ENCODE measurements around the gene CNTNAP2.

CNTNAP2 gene

DNA sequence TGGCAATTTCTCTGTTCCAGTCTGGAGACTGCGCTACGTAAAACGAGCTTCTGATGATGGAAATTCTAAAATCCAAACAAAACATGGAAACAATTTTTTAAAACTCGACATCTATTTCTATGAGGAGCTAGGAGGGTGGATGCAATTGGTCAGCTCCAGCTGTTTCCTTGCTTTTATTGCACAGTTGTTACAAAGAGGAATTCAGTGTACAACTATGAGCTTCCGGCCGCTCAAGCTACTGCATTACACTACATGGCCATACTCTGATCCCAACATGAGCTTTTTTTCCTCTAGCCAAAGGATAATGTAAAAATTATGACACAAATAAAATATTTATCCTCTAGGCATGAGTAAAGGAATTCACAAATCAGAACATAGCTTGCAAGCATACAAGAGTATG, 2070.9 kb downstream of the CNTNAP2 start:
- DNase-seq = no peak

GRCh38 chr7:148191391-148192065, 2074.9 kb downstream of the CNTNAP2 start:
- no peak for DNase-seq

DNA sequence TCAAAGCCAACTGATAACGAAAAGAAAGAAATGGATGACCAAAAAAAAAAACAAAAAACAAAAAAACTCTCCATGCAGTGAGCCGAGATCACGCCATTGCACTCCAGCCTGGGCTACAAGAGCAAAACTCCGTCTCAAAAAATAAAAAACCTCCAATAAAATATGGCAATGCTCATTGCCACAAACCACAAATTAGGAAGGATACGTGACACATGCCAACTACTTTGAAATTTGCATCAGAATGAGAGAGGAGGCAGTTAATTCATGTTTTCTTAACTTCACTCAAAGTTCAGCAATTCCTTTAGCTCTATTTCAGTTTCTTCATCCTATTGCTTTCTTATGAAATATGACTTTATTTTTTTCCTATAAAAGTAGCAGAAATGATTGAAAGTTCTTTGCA, 2075.9 kb downstream of the CNTNAP2 start:
- DNase-seq = no peak

GRCh38 chr7:148201992-148202391, 2085.4 kb downstream of the CNTNAP2 start:
- no peak for DNase-seq

DNA sequence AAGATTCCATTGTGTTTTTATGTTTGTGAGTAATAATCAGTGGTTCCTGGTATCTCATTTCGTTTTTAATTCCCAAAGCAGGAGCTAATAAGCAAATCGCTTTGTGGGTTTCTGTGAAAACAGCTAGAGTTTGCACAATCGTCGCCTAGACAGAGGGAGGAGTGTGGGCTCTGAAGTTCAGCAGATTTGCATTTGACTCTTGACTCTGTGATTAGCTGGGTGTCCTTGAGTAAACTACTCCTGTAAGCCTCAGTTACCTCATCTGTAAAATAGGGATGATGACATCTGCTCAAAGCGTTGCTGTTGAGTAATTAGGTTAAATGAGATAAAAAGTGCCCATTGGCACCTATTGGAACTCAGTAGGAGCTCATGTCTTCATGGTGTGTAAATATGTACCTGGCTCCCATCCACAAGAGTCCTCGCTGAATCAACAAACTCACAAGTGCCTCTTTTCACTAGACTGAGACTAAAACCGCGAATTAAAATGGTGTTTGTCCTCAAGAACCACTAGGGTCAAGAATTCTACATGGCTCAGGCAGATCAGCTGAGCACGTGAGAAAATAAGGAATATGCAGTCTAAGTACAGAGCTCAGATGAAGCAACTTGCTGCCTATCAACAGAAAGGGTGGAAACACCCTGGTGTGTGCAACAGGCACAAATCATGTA, 2088.2 kb downstream of the CNTNAP2 start:
- DNase-seq = no peak

DNA sequence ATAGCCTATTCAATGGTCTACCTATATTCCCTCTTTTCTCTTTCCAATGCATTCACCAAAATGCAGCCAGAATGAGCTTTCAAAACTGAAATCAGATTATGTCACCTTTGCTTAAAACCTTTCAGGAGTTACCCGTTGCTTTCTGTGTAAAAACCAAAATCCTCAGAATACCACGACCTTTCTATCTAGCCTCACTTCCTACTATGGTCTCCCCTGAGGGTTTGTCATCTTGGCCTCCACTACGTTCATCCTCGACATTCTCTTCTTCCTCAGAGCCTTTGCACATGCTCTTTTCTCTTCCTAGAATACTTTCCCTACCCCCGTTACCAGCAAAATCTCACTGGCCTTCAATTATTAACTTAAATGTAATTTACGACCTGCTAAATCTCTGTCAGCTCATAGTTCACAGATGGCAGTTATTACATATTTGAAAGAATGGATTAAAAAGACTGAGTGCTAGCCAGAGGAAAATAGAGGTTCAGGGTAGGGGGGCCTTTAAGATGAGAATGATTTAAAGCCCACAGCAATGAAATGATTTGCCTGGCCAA, 2093.1 kb downstream of the CNTNAP2 start:
- no peak for DNase-seq

DNA sequence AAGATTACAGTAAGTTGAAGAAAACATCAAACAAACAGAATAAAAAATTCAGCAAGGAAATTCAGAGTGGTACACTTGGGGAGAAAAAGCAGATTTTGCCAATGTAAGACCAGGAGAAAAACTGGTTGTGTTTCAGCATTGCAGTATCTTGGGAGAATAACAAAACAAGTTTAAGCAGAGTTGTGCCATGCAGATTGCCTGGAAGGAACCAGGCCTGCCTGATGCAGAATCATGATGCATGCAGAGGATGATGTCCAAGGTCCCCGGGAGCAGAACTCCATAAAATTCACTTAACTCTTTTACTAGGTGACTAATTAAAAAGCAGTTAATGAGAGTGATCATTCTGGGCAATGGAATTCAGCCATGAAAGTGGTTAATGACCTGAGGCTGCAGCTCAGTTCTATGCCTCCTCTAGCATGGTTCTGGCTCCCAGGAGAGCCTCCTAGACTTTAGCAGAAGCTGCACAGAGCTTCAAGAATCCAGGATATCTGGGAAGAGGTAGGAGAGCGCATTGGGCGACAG, 2094.3 kb downstream of the CNTNAP2 start:
- DNase-seq = no peak

DNA sequence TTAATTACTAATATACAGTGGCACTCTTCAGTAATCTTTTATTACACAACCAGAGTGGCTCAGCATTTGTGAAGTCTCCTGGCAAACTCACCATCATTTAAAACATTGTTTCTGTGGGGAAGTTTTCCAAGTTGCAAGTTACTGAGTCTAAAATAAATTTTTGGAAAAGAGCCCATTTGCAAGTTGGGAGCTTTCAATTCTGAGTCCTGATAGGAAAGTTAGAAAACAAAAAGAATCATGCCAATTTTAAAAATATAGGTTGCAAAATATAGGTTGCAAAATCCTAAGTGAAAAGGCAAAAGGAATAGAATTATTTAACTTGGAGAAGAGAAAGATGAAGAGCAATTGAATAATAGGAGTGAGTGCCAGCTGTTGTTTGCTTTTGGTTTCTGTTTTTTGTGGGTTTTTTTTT, 2095.1 kb downstream of the CNTNAP2 start:
- no peak for DNase-seq

DNA sequence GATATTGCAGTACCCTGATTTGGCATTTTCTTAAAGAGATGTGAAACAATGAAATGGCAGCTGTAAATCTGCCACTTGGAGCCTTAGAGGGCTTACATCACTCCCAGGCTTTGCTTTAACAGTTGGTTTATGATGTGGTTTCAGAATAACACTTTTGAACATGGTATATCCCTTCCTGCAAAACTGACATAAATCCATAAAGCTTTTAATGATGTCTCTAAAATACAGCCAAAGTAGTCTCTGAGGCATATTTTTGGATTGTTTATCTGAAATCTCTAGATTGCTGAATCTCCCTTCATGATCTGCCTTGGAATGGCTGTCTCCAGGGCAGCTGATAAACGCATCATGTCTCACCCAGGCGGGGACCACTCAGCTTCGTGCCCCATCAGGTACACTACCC, 2096.1 kb downstream of the CNTNAP2 start:
- DNase-seq = no peak

GRCh38 chr7:148214101-148214500, 2097.5 kb downstream of the CNTNAP2 start:
- DNase-seq = no peak

DNA sequence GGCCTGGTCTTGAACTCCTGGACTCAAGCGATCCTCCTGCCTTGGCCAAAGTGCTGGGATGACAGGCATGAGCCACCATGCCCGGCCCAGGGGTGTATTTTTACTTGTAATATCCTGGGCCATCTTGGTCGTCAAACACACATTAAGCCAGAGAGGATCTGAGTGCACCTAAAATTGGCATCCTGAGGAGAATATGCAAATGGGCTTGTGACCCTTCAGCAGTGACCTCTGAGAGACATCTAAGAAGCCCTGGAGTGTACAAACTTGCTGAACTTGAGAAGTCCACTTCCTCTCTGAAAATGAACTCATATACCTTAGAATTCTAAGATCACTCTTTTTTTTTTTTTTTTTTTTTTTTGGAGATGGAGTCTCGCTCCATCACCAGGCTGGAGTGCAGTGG, 2102.0 kb downstream of the CNTNAP2 start:
- no peak for DNase-seq

DNA sequence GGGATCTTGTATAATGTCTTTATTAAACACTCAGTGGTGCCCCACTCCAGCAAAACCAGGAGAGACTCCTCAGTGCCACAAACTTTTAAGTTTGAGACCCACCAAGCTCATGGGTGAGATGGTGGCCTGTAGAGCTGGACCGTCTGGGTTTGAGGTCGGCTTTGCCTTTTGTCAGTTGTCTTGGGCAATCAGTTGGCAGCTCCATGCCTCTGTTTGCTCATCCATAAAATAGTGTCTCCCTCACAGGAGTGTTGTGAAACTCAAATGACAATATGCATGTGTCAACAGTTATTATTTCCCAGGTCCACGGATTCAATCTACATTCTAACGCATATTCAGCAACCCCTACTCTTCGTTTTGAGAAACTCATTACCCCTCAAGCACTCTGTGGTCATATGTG, 2106.1 kb downstream of the CNTNAP2 start:
- no peak for DNase-seq

GRCh38 chr7:148223160-148223559, 2106.6 kb downstream of the CNTNAP2 start:
- no peak for DNase-seq

- no peak for DNase-seq
Observed at GRCh38 chr7:148223738-148224137, 2107.1 kb downstream of the CNTNAP2 start.

DNA sequence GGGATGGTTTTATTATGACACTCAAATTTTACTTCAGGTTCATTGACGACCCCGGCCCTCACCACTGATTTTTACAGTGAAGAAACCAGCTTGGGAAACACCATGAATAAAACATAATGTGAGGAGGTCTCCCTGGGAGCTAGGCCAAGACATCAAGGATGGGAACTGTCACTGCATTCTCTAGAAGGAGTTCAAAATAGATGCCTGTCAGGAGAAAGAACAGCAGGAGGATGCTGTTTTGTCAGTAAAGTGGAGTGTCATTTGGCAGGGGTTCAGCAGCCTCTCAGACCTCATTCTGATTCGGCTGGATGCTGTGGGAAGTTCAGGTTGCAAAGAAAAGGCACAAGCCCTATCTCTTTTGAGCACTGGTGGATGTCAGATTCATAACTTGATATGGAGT, 2113.7 kb downstream of the CNTNAP2 start:
- no peak for DNase-seq

- no peak for DNase-seq
Observed at GRCh38 chr7:148230883-148231282, 2114.3 kb downstream of the CNTNAP2 start.

GRCh38 chr7:148232784-148233183, 2116.2 kb downstream of the CNTNAP2 start:
- DNase-seq = no peak

DNA sequence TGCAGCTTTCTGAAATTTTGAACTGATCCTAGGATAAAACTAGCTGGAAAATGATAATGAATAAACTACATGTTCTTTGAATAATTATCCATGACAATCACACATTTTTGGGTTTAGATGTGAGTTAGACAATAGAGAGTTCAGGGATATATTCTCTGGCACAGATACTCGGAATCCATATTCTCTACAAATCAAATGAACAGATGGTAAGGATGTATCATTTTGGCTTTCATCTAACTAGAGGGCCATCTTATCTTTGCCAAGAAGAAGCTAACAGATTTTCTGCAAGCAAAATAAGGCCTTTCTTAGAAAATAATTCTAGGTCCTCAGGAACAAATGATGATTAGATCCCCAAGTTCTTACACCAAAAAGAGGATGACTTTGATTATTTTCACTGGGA, 2118.1 kb downstream of the CNTNAP2 start:
- DNase-seq = no peak

- no peak for DNase-seq
Observed at GRCh38 chr7:148238761-148239325, 2122.2 kb downstream of the CNTNAP2 start.

GRCh38 chr7:148241700-148242293, 2125.2 kb downstream of the CNTNAP2 start:
- no peak for DNase-seq

GRCh38 chr7:148242294-148242821, 2125.8 kb downstream of the CNTNAP2 start:
- no peak for DNase-seq

DNA sequence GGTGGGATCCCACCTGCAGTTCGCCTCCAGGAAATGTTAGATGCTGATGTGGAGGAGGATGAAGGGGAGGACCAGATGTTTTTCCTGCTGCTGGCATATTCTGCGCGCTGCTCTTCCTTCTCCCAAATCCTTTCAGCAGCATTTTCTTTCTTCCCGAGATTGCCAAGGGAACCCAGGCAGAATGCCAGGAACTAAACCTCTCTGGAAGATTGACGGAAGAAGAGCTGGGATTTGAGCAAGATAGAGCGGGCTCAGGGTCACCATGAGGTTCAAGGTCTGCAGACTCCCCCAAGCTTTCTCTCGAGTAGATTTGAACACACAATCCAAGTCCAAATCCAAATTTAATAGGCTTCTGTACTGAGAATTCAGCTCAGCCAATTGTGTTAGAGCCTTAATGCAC, 2128.8 kb downstream of the CNTNAP2 start:
- no peak for DNase-seq

- no peak for DNase-seq
Observed at GRCh38 chr7:148253629-148254028, 2137.0 kb downstream of the CNTNAP2 start.

Data from activated naive CD4-positive, alpha-beta T cell treated with anti-CD3 and anti-CD28 coated beads, Interleukin-2, amount 50 U/mL, for 16 hours (primary cell).